Activated CD8-positive, alpha-beta T cell treated with anti-CD3 and anti-CD28 coated beads for 36 hours (primary cell): ENCODE results near the gene ACTN1. TPM values are rescaled to one million over a fixed set of nuclear protein-coding genes. Genes with fewer than 3 reads are reported as not detected.

Experiments used
- ATAC-seq: fragments of 200-7000 bp; cut with Tn5 transposase; one replicate; pipeline ENCODE4 v1.10.0; 2021; ENCODE audit warnings: mild to moderate bottlenecking, moderate library complexity
- CTCF ChIA-PET: fragments of 350-600 bp; sonication (Branson Sonifier 250); formaldehyde crosslinking; loops from one replicate; lab custom pipeline; 2021; ENCODE audit warnings: antibody characterized with exemption; lab: Charles Lee
- POLR2A ChIA-PET: fragments of 350-600 bp; sonication (Branson Sonifier 250); formaldehyde crosslinking; loops from one replicate; lab custom pipeline; 2021; ENCODE audit warnings: antibody characterized with exemption; lab: Charles Lee
- DNase-seq: peaks from one replicate; pipeline ENCODE4 v3.0.0-alpha.2; 2020
- H3K27ac Mint-ChIP-seq: one replicate; pipeline ENCODE4 v1.8.0; 2021; ENCODE audit warnings: mild to moderate bottlenecking, mixed read lengths
- H3K27me3 Mint-ChIP-seq: one replicate; pipeline ENCODE4 v1.8.0; 2021; ENCODE audit warnings: mixed read lengths
- H3K36me3 Mint-ChIP-seq: one replicate; pipeline ENCODE4 v1.8.0; 2021; ENCODE audit warnings: low read depth, mixed read lengths
- H3K4me1 Mint-ChIP-seq: one replicate; pipeline ENCODE4 v1.8.0; 2021; ENCODE audit warnings: low read depth, mixed read lengths
- H3K4me3 Mint-ChIP-seq: one replicate; pipeline ENCODE4 v1.8.0; 2021; ENCODE audit warnings: mild to moderate bottlenecking, moderate library complexity, mixed read lengths
- H3K9me3 Mint-ChIP-seq: one replicate; pipeline ENCODE4 v1.8.0; 2021; ENCODE audit warnings: mixed read lengths
- CTCF ChIP-seq: fragments of 200-600 bp; IDR thresholded peaks from one replicate; pipeline ENCODE4 v1.8.0; 2022; ENCODE audit warnings: antibody characterized with exemption, mild to moderate bottlenecking
- intact Hi-C: fragments of 100-400 bp; cut with micrococcal nuclease; formaldehyde crosslinking; loops from one replicate; pipeline ENCODE4 v1.10.0; 2022
- total RNA-seq, 2 experiments: library from RNA; stranded (reverse); gene quantifications; one replicate each; pipeline ENCODE4 v1.2.3, GENCODE V29; 2021

Gene ACTN1
- total RNA-seq, 2 experiments from 2014 or later: 214 TPM

DNA sequence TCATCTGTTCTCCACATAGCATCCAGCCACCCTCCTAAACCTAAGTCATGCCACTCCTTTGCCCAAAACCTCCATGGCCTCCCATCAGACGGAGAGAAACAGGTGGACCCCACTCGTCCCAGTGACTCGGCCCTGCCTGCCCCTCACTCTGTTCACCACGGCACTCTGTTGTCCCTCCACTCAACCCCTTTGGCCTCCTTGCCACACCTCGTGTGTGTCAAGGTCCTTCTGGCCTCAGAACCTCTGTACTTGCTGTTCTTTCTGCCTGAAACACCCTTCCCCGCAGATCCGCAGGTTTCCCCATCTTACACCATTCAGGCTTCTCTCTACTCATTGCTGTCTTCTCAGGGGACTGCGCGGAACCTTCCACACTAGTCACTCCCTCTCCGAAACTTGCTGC lies 24.5 kb upstream of the ACTN1 start:
- intact Hi-C loops: no loop called here
- peaks cover 2% of the 10 kb centered on the region for H3K27me3 Mint-ChIP-seq
- ChIA-PET CTCF (interaction anchor here (0.8 to 1.9 kb wide), 3 partner anchors 23 to 92 kb away, joined by 3 to 6 read pairs (median 4); no protein-coding TSS in a partner anchor), POLR2A (interaction anchor here (1.1 to 1.2 kb wide), 3 partner anchors 35 to 109 kb away, joined by 3 read pairs; no protein-coding TSS in a partner anchor)
- ATAC-seq (no peak), DNase-seq (no peak)
- H3K36me3 Mint-ChIP-seq: no peaks in the 10 kb centered on the region
- TF ChIP-seq CTCF: no peak
- H3K4me3 Mint-ChIP-seq: no peak overlapping the region
- no peaks in the 10 kb centered on the region for H3K9me3 Mint-ChIP-seq
- no peak overlapping the region for H3K27ac Mint-ChIP-seq
- no peaks in the 10 kb centered on the region for H3K4me1 Mint-ChIP-seq

DNA sequence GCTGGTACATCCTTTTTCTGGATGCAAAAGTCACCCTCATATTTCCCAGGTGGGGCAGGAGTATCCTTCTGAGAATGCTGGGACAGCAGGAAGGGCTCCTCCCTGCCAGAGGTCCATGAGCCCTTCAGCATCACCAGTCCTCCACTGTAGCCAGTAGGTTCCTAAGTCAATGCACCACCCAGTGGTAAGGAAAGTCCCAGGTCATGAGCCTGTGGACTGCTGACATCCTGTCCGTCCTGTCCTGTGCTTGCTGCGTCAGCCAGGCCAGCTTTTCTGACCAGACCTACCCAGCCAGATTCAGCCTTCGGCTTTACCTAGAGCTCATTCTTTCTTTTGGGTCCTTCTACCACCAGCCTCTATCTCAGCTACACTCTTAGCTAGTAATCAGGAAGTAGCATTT lies 23.0 kb upstream of the ACTN1 start:
- H3K27me3 Mint-ChIP-seq: peaks cover 2% of the 10 kb centered on the region
- H3K9me3 Mint-ChIP-seq: no peaks in the 10 kb centered on the region
- H3K27ac Mint-ChIP-seq: no peak overlapping the region
- CTCF ChIA-PET: interaction anchor here (0.8 to 2.1 kb wide), 10 partner anchors 11 to 139 kb away, joined by 3 to 7 read pairs (median 4); no protein-coding TSS in a partner anchor
- DNase-seq: no peak
- no peaks in the 10 kb centered on the region for H3K4me1 Mint-ChIP-seq
- POLR2A ChIA-PET: interaction anchor here (1.1 kb wide), 1 partner anchor 17 kb away, joined by 4 read pairs; no protein-coding TSS in a partner anchor
- no peak for TF ChIP-seq CTCF
- no peak overlapping the region for H3K4me3 Mint-ChIP-seq
- no peaks in the 10 kb centered on the region for H3K36me3 Mint-ChIP-seq
- ATAC-seq: peak; percentile 45
- intact Hi-C loops: no loop called here

DNA sequence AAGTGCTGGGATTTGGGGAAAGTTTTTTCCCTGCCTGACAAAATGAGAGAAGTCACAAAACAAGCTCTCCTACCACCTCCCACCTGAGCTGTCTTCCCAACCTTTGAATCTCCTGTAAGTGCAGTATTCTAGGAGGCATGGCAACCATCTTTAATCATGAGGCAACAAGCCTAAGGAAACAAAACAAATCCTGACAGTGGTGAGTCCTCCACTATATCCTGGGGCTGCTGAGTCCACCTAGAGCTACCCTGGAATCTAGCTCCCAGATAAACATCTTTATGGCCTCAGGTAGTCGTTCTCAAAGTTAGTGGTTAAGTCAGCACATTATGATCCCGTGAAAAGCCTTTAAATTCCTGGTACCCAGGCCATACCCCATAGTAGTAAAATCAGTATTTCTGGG lies 22.3 kb upstream of the ACTN1 start:
- no peaks in the 10 kb centered on the region for H3K9me3 Mint-ChIP-seq
- DNase-seq (no peak), ATAC-seq (no peak)
- POLR2A ChIA-PET: interaction anchor here (1.1 kb wide), 1 partner anchor 18 kb away, joined by 4 read pairs; no protein-coding TSS in a partner anchor
- H3K4me1 Mint-ChIP-seq: no peaks in the 10 kb centered on the region
- peaks cover 2% of the 10 kb centered on the region for H3K27me3 Mint-ChIP-seq
- H3K27ac Mint-ChIP-seq: no peak overlapping the region
- intact Hi-C loops: no loop called here
- no peaks in the 10 kb centered on the region for H3K36me3 Mint-ChIP-seq
- TF ChIP-seq CTCF: no peak
- CTCF ChIA-PET: interaction anchor here (0.8 to 2.7 kb wide), 6 partner anchors 15 to 138 kb away, joined by 3 to 13 read pairs (median 4); no protein-coding TSS in a partner anchor
- H3K4me3 Mint-ChIP-seq: no peak overlapping the region

GRCh38 chr14:68998062-68998461 lies 19.0 kb upstream of the ACTN1 start:
- DNase-seq (no peak), ATAC-seq (no peak)
- intact Hi-C loops: no loop called here
- no peak overlapping the region for H3K4me3 Mint-ChIP-seq
- H3K27ac Mint-ChIP-seq: no peak overlapping the region
- POLR2A ChIA-PET: no interaction called here
- peaks cover 2% of the 10 kb centered on the region for H3K9me3 Mint-ChIP-seq
- no peaks in the 10 kb centered on the region for H3K27me3 Mint-ChIP-seq
- peaks cover 11% of the 10 kb centered on the region for H3K4me1 Mint-ChIP-seq
- CTCF ChIA-PET: interaction anchor here (1.1 to 1.3 kb wide), 2 partner anchors 86 to 154 kb away, joined by 3 to 4 read pairs; no protein-coding TSS in a partner anchor
- no peaks in the 10 kb centered on the region for H3K36me3 Mint-ChIP-seq
- no peak for TF ChIP-seq CTCF

GRCh38 chr14:68995731-68996130 lies 16.6 kb upstream of the ACTN1 start:
- peaks cover 2% of the 10 kb centered on the region for H3K9me3 Mint-ChIP-seq
- POLR2A ChIA-PET: no interaction called here
- intact Hi-C loops: no loop called here
- peaks cover 11% of the 10 kb centered on the region for H3K4me1 Mint-ChIP-seq
- ATAC-seq: no peak
- CTCF ChIA-PET: interaction anchor here (0.6 kb wide), 1 partner anchor 65 kb away, joined by 3 read pairs; no protein-coding TSS in a partner anchor
- H3K36me3 Mint-ChIP-seq: no peaks in the 10 kb centered on the region
- no peak for DNase-seq
- H3K27ac Mint-ChIP-seq: no peak overlapping the region
- no peaks in the 10 kb centered on the region for H3K27me3 Mint-ChIP-seq
- no peak for TF ChIP-seq CTCF
- H3K4me3 Mint-ChIP-seq: no peak overlapping the region
